Measurements from ENCODE around the gene PTOV1. TPM values are rescaled to one million over a fixed set of nuclear protein-coding genes. Genes with fewer than 3 reads are reported as not detected.
A peak's percentile ranks its signal among the peaks of the same experiment; 100 is the strongest.

PTOV1 gene
- total RNA-seq, 2 experiments from 2014 or later = 78.2 to 79.4 TPM

- H3K4me3 Mint-ChIP-seq = no peak overlapping the region
- no peaks in the 10 kb centered on the region for H3K4me1 Mint-ChIP-seq
- peaks cover 21% of the 10 kb centered on the region for H3K36me3 Mint-ChIP-seq
- no peak overlapping the region for H3K27ac Mint-ChIP-seq
- DNase-seq (no peak), ATAC-seq (no peak)
- H3K27me3 Mint-ChIP-seq = no peaks in the 10 kb centered on the region
- CTCF ChIA-PET = no interaction called here
- no peaks in the 10 kb centered on the region for H3K9me3 Mint-ChIP-seq (ENCODE audit: low read depth)
Observed at GRCh38 chr19:49840736-49841249, 10.2 kb upstream of the PTOV1 start.

- Mint-ChIP-seq H3K36me3 (peaks cover 13% of the 10 kb centered on the region), H3K4me3 (no peak overlapping the region), H3K4me1 (peaks cover 9% of the 10 kb centered on the region), H3K9me3 (ENCODE audit: low read depth) (no peaks in the 10 kb centered on the region), H3K27ac (no peak overlapping the region), H3K27me3 (peaks cover 13% of the 10 kb centered on the region)
- ATAC-seq (no peak), DNase-seq (no peak)
- CTCF ChIA-PET = no interaction called here
Observed at GRCh38 chr19:49843265-49843664, 7.7 kb upstream of the PTOV1 start.

DNA sequence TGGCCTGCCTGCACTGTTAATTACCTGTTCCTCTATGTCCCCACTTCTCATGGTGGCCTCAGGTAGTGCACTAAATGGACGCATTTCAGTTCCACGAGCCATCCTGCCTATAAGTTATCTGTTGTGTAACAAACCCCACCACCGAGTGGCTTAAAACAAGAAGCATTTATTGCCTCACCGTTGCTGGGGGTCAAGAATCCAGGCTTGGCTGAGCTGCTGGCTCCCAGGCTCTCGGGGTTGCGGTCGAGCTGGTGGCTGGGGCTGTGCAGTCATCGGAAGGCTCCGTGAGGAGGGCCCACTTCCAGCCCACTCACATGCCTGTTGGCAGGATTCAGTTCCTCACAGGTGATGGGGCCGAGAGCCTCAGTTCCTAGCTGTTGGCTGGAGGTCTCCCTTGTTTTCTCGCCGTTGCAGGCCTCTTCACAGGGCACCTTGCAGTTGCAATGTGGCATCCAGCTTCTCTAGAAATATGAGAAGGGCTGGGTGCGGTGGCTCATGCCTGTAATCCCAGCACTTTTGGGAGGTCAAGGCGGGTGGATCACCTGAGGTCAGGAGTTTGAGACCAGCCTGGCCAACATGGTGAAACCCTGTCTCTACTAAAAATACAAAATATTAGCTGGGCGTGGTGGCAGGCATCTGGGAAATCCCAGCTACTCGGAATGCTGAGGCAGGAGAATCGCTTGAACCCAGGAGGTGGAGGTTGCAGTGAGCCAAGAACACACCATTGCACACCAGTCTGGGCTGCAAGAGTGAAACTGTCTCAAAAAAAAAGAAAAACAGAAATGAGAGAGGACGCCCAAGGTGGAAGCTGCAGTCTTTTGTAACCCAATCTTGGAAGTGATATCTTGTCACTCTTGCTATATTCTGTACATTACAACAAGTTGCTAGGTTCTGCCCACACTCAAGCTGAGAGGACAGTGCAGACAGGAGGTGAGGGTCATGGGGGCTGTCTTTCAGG lies 6.5 kb upstream of the PTOV1 start:
- Mint-ChIP-seq H3K36me3 (peaks cover 4% of the 10 kb centered on the region), H3K4me1 (peaks cover 20% of the 10 kb centered on the region), H3K4me3 (no peak overlapping the region), H3K9me3 (ENCODE audit: low read depth) (peaks cover 2% of the 10 kb centered on the region), H3K27ac (no peak overlapping the region), H3K27me3 (peaks cover 13% of the 10 kb centered on the region)
- ATAC-seq (no peak), DNase-seq (no peak)
- CTCF ChIA-PET = no interaction called here

- Mint-ChIP-seq H3K36me3 (peaks cover 3% of the 10 kb centered on the region), H3K4me3 (no peak overlapping the region), H3K9me3 (ENCODE audit: low read depth) (peaks cover 2% of the 10 kb centered on the region), H3K27me3 (peaks cover 13% of the 10 kb centered on the region), H3K27ac (no peak overlapping the region), H3K4me1 (peaks cover 28% of the 10 kb centered on the region)
- ATAC-seq = no peak
- CTCF ChIA-PET = no interaction called here
- DNase-seq = no peak
Observed at GRCh38 chr19:49845414-49845813, 5.5 kb upstream of the PTOV1 start.

DNA sequence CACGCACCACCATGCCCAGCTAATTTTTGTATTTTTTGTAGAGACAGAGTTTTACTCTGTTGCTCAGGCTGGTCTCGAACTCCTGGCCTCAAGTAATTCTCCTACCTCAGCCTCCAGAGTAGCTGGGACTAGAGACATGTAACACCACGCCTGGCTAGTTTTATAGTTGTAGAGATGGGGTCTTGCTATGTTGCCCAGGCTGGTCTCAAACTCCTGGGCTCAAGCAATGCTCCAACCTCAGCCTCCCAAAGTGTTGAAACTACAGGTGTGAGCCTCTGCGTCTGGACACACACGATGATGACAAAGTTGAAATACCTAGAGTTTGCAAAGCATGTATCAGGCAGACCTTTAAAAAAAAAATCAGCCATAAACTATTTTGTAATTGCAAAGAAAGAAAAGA lies 4.6 kb upstream of the PTOV1 start:
- peaks cover 1% of the 10 kb centered on the region for H3K36me3 Mint-ChIP-seq
- no peak for DNase-seq
- H3K9me3 Mint-ChIP-seq (ENCODE audit: low read depth) = peaks cover 2% of the 10 kb centered on the region
- H3K27me3 Mint-ChIP-seq = peaks cover 13% of the 10 kb centered on the region
- ATAC-seq = no peak
- peaks cover 28% of the 10 kb centered on the region for H3K4me1 Mint-ChIP-seq
- H3K4me3 Mint-ChIP-seq = no peak overlapping the region
- CTCF ChIA-PET = no interaction called here
- no peak overlapping the region for H3K27ac Mint-ChIP-seq

DNA sequence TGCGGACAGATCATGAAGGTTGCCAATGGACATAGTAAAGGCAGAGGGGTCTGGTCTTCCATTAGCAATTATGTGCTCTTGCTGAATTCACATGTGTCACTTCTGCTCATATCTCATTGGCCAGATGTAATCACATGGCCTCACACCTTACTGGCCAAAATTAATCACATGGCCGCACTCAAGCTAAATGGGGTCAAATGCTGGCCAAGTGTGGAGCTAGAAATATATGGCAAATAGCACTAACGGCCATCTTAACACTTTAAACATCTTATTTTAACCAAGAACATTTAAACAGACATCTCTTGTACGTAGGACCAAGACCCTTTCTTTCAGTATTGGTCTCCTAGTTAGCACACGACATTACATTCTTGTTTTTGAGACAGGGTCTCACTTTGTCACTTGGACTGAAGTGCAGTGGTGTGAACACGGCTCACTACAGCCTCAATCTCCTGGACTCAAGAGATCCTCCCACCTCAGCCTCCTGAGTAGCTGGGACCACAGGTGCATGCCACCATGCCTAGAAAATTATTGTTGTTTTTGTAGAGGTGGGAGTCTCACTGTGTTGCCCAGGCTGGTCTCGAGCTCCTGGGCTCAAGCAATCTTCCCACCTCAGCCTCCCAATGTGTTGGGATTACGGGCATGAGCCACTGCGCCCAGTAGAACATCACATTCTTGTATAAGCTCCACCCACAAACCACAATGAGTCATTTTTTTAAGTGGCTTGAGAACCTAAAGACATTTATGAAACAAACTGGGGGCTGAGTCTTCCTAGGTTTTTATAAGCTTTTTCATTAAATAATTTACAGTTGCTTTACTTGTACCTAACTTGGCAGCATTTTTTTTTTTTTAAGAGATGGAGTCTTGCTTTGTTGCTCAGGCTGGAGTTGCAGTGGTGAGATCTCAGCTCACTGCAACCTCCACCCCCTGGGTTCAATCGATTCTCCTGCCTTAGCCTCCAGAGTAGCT lies 2.9 kb upstream of the PTOV1 start:
- CTCF ChIA-PET = interaction anchor here (0.7 to 3.4 kb wide), 6 partner anchors 21 to 167 kb away, joined by 4 to 14 read pairs (median 5); partner anchors contain the start of genes FUZ and MED25

GRCh38 chr19:49848938-49849337 lies 2.0 kb upstream of the PTOV1 start:
- H3K4me1 Mint-ChIP-seq = peaks cover 42% of the 10 kb centered on the region
- H3K27ac Mint-ChIP-seq = peak overlapping the region; percentile 70
- peak overlapping the region; percentile 43 for H3K4me3 Mint-ChIP-seq
- H3K9me3 Mint-ChIP-seq (ENCODE audit: low read depth) = peaks cover 2% of the 10 kb centered on the region
- no peak for DNase-seq
- ATAC-seq = no peak
- CTCF ChIA-PET = interaction anchor here (0.7 to 3.4 kb wide), 5 partner anchors 21 to 132 kb away, joined by 4 to 14 read pairs (median 6); partner anchors contain the start of genes FUZ and MED25
- peaks cover 21% of the 10 kb centered on the region for H3K27me3 Mint-ChIP-seq
- H3K36me3 Mint-ChIP-seq = peaks cover 1% of the 10 kb centered on the region

More for the DNA sequence above, 2.9 kb upstream of the PTOV1 start:
- peaks cover 2% of the 10 kb centered on the region for H3K9me3 Mint-ChIP-seq (ENCODE audit: low read depth)
- H3K27ac Mint-ChIP-seq = peak overlapping the region; percentile 38
- H3K4me3 Mint-ChIP-seq = no peak overlapping the region
- H3K4me1 Mint-ChIP-seq = peaks cover 39% of the 10 kb centered on the region
- H3K27me3 Mint-ChIP-seq = peaks cover 21% of the 10 kb centered on the region
- H3K36me3 Mint-ChIP-seq = peaks cover 1% of the 10 kb centered on the region
- ATAC-seq = peak; percentile 24
- DNase-seq = no peak

- peaks cover 42% of the 10 kb centered on the region for H3K4me1 Mint-ChIP-seq
- H3K9me3 Mint-ChIP-seq (ENCODE audit: low read depth) = peaks cover 2% of the 10 kb centered on the region
- DNase-seq (no peak), ATAC-seq (no peak)
- peaks cover 21% of the 10 kb centered on the region for H3K27me3 Mint-ChIP-seq
- CTCF ChIA-PET = interaction anchor here (0.6 to 3.4 kb wide), 5 partner anchors 11 to 789 kb away, joined by 3 to 14 read pairs (median 4); partner anchors contain the start of gene FUZ
- peak overlapping the region; percentile 61 for H3K27ac Mint-ChIP-seq
- peak overlapping the region; percentile 85 for H3K4me3 Mint-ChIP-seq
- H3K36me3 Mint-ChIP-seq = peaks cover 1% of the 10 kb centered on the region
Observed at GRCh38 chr19:49849433-49850220, 1.3 kb upstream of the PTOV1 start.

DNA sequence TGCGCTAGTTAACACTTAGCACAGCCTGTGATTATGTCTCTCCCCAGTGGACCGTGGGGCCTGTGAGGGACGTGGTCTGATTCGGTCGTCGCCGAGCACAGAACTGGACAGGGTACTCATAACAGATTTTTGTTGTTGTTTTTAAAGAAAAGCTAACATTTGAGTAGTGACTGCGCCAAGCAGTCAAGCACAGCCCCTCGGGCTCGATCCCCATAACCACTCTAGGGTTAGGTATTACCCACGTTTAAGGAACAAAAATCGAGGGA lies 805 bp upstream of the PTOV1 start:
- Mint-ChIP-seq H3K36me3 (peaks cover 1% of the 10 kb centered on the region), H3K4me3 (peak overlapping the region; percentile 85), H3K9me3 (ENCODE audit: low read depth) (peaks cover 2% of the 10 kb centered on the region), H3K27me3 (peaks cover 21% of the 10 kb centered on the region), H3K27ac (peak overlapping the region; percentile 61), H3K4me1 (peaks cover 42% of the 10 kb centered on the region)
- no peak for ATAC-seq
- CTCF ChIA-PET = interaction anchor here (0.6 to 3.4 kb wide), 7 partner anchors 10 to 789 kb away, joined by 3 to 14 read pairs (median 4); partner anchors contain the start of gene FUZ
- DNase-seq = no peak

DNA sequence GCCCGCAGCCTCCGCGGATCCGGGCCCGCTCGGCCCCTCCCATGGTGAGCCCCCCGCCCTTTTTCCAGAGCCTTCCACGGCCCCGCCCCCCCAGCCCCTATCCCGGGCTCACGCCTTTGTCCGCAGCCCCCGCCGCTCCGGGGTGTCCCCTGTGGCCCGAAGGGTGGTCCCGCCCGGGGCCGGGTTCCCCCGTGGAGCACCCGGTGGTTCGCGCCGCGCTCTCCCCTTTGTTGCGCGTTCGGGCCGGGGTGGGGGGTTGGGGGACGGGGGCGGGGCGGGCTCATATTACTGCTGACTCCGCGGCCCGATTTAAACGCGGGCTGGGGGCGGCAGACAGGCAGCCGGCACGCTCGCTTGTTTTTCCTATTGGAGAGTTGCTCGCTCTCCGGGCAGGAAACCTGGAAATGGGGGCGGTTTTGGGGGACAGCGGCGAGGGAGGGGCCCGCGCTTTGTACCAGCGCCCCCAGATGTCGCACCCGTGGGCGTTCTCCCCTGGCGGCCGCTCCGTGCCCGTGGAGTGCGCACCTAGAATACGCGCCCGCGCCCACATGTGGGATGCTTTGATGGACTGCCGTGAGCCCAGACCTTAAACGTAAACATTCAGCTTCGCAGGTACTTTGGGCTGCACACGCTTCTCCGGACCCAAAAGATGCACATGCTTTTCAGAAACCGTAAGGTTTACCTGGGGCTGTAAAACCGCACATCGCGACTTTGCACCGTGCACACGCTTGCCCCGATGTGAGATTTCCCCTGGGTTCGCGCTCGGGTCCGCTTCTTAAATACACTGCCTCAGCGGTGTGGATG lies 699 bp downstream of the PTOV1 start:
- Mint-ChIP-seq H3K27ac (peak overlapping the region; percentile 33), H3K4me1 (peaks cover 42% of the 10 kb centered on the region)
- DNase-seq = no peak

DNA sequence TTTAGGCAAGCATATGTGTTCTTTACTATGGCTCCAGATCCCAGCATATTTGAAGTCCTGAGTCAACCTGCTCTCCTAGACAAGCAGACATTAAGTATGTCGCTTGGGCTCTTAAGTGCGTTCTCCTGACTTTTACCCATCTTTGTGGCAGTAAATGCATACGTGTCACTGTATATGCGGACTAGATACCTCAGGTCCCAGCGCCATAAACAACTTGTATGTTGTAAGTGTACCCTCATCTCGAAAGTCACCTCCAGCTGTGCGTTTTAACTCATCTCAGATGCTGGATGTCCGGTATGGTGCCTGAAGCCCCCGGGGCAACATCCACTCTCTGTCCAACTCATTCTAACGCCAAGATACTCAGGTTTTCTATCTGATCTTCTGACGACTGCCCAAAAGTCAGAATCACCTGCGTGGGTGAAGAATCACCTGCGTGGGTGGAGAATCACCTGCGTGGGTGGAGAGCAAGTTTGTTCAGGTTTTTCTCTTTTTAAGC lies 1.7 kb downstream of the PTOV1 start:
- ATAC-seq (no peak), DNase-seq (no peak)
- peaks cover 14% of the 10 kb centered on the region for H3K27me3 Mint-ChIP-seq
- H3K4me1 Mint-ChIP-seq = peaks cover 38% of the 10 kb centered on the region
- H3K9me3 Mint-ChIP-seq (ENCODE audit: low read depth) = peaks cover 2% of the 10 kb centered on the region
- H3K27ac Mint-ChIP-seq = no peak overlapping the region
- H3K36me3 Mint-ChIP-seq = peaks cover 1% of the 10 kb centered on the region
- CTCF ChIA-PET = no interaction called here
- H3K4me3 Mint-ChIP-seq = peak overlapping the region; percentile 59

More for the DNA sequence above, 699 bp downstream of the PTOV1 start:
- Mint-ChIP-seq H3K4me3 (peak overlapping the region; percentile 59), H3K27me3 (peaks cover 18% of the 10 kb centered on the region), H3K36me3 (peaks cover 1% of the 10 kb centered on the region), H3K9me3 (ENCODE audit: low read depth) (peaks cover 2% of the 10 kb centered on the region)
- ATAC-seq = peak; percentile 1
- CTCF ChIA-PET = interaction anchor here (1.1 kb wide), 1 partner anchor 173 kb away, joined by 5 read pairs; no protein-coding TSS in a partner anchor

Data from activated CD8-positive, alpha-beta memory T cell treated with anti-CD3 and anti-CD28 coated beads, Interleukin-2, amount 10 ng/mL, durations not matched to agents 7 days and 5 days (primary cell).